DMS53 (cell line): ENCODE results near the gene FGD3.

Experiments
- DNase-seq: peaks from one replicate; lab custom pipeline; 2025; lab: John Stamatoyannopoulos, UW

Gene FGD3

DNA sequence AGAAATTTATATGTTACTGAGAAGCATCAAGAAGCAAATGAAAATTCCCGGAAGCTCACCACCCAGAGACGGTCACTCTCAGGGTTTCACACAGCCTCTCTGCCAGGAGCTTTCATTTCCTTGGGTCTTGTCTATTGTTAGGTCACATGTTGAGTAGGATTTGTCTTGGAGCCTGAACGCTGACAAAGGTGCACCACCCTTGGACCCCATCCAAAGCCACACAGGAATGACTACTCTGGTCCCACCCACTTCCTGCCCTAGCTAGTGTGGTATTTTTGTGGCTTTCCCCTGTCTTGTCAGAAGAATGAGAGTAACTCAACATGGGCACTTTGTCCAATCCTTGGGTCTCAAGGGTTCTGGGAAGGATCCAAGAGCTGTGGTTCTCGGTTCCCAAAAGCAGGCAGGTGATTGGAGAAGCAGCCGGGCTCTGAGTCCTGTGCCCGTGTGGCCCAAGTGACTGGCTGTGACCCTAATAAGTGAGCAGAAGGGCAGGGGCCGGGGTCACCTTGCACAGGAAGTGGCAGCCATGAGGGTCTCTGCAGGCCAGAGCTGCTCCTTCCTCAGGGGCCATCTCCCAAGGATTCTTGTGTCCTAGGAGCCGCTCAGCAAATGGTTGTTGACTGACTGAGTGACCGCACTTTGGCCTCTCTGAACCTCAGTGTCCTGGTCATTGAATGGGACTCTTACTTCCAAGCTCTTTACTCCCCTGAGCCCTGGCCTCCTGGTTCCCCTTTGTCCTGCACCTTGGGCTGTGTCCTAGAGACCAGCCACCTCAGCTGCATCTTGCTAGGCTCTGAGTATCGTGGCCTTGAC is 6.9 kb downstream of the FGD3 start:
- no peak for DNase-seq

DNA sequence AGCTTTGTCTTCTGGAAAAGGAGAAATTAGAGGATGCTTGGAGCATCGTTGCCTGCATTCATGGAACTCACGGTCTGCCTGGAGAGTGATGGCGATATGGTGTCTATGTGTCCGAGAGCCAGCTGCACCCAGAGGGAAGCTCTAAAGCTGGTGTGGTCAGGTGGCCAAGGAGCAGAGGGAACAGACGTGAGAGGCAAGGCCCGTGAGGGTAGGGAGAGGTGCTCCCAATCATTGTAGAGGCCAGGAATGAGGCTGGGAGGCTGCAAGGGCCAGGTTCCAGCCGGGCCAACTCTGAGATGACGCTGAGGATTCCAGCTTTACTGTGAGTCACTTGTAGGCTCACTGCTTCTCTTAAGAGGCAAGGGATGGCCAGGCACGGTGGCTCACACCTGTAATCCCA is 7.6 kb downstream of the FGD3 start:
- no peak for DNase-seq

DNA sequence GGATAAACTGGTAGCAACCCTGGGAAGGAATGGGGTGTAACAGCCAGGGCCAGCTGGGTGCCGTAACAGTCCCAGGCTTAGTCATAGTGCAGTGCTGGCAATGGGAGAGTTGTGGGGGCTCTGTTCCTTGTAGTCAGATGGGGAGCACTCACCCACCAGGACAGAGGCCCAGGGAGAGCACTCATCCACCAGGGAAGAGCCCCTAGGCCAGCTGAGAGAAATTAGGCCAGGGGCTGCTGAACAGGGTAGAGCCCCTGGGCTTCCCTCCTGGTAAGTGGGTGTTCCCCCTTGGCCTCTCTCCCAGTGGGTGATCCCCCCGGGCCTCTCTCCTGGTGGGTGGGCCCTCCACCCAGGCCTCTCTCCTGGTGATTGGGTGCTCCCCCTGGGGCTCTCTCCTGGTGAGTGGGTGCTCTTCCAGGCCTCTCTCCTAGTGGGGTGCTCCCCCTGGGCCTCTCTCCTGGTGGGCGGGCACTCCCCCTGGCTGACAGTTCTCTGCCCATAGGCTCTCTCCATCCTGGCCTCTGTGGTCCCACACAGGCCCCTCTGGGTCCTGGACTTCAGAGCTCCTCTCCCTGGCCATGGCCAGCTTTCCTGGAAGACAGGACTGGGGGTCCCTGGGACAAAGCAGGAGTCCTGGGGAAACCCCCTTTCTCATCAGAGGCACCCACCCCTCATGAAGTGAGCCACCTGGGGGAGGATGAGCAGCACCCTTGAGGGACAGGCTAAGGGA is 13.4 kb downstream of the FGD3 start:
- DNase-seq, result no peak

DNA sequence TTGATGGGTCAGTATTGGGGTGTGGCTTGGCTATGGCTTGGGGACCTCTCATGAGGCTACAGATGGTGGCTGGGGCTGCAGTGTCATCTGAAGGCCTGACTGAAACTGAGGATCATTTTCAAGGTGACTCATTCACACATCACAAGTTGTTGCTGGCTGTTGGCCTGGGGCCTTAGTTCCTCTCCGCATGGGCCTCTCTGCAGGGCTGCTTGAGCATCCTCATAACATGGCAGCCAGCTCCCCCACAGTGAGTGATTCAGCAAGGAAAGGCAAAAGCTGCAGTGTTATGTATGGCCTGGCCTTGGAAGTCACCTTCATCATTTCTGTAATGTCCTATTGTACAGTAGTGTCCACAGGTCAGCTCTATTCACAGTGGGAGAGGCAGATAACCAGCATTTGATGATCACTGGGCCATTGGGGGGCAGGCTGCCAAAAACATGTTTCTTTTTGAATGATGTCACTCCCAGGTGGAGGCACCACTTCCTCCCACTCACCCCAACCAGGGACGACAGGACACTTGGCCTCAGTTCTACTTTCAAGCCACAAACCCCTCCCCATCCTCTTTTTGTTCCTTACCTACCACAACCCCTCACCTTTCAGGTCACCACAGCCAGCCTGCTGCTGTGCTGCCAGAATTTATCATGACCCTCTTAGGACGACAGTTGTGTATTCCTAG is 14.4 kb downstream of the FGD3 start:
- no peak for DNase-seq

DNA sequence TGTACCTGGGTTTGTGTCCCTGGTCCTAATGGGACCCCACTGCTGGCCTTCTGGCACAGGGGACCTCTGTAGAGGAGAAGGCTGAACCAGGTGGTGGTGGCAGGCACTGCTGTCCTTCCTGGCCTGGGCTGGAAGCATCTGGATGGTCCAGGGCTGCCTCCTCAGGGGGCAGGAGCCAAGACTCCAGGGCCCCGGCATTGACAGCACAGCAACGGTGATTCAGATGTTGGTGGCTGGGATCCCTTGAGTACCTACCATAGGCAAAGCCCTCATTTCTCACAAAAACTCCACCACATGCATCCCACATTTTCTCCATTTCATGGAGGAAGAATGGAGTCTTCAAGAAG is 15.0 kb downstream of the FGD3 start:
- DNase-seq, result no peak

DNA sequence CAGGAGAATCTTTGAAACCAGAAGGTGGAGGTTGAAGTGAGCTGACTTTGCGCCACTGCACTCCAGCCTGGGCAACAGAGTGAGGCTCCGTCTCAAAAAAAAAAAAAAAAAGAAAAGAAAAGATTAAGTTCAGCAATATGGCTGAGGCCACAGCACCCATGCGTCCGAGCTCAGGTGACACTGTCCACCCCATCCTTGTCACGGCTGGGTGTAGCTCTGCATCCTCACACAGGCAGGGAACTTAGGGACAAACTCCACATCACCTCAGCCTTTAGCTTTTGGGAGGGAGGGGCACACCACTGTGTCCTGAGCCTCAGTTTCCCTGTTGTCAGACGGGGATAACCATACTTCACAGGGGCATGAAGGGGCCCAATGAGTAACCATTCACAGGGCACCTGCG is 15.5 kb downstream of the FGD3 start:
- no peak for DNase-seq

DNA sequence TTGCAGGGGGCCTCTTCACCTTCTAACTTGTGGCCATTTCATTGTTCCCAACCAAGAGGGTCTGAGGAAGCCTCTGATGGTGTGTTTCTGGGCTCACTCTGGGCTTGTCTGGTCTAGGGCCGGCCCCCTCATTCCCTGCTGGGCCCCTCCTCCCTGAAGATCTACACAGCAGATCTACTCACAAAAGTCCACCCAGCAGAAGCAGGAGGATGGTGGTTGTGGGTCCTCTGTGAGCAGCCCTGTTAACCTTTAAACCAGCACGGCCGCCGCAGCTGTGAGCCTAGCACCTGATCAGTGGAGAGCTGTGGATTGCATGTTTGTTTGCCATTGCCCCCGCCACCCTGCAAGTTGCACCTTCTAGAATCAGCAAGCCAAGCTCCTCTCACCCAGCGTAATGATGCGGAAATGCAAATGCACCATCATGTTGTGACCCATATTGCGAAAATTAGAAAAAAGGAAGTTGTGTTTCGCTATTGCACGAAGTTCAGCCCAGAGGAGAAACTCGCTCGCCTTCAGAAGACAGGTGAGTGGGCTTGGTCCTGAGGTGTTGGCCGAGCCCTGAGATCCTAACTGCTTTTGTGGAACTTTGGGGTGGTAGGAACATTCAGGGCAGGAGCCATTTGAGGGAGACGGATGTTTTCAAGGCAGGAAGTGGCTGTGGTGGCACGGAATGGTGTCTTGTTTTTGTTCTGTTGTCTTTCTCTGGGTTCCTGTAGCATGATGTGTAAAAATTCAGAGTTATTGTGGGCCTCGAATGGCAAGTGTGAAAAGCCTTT is 16.7 kb downstream of the FGD3 start:
- DNase-seq, result no peak

DNA sequence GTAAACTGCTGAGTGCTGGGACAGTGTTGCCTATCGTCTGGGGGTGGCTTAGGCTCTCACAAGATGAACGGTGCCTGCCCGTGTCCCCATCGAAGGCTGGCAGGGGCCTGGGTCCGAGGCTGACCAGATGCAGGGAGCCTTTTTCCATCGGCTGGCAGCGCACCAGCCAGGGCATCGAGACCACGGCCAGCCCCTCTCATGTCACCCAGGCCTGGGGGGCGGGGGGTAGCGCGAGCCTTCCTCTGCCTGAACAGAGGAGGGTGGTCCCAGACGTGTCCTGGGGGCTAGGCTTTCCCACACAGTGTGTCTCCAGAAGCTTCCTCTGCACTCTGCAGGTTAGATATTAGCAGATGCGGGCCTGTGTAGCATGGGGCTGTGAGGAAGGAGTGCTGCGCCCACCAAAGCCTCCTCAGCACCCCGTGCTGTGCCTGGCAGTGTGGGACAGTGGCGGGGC is 17.3 kb downstream of the FGD3 start:
- DNase-seq, result no peak

DNA sequence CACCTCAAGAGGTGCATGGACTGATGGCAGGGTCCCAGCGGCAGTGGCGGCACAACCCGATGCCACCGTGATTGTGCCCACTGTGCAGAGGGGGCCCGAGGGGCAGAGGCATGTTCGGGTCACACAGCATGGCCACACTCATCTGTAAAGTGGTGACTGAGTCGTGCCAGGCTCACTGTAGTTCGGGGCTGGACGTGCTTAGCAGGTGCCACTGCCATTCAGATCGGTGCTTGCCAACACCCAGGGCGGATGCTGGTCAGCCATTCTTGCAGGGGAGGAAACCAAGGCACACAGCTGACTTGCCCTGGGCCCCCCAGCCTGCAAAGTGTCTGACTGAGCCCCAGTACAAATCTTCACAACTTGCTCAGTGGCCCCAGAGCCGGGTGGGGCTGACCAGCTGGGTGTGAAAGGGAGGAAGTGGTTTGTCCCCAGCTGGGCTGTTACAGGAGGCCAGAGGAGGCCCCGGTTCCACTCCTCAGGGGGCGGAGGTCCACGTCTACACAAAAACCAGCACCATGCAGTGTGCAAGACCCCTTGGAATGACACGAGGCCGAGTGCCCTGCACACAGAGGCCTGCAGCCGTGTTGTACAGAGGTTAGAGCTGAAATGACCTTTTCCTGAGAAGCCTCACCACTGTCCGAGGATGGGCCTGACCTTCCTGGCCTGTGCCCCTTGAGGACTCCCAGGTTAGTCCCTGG is 17.9 kb downstream of the FGD3 start:
- DNase-seq, result no peak

DNA sequence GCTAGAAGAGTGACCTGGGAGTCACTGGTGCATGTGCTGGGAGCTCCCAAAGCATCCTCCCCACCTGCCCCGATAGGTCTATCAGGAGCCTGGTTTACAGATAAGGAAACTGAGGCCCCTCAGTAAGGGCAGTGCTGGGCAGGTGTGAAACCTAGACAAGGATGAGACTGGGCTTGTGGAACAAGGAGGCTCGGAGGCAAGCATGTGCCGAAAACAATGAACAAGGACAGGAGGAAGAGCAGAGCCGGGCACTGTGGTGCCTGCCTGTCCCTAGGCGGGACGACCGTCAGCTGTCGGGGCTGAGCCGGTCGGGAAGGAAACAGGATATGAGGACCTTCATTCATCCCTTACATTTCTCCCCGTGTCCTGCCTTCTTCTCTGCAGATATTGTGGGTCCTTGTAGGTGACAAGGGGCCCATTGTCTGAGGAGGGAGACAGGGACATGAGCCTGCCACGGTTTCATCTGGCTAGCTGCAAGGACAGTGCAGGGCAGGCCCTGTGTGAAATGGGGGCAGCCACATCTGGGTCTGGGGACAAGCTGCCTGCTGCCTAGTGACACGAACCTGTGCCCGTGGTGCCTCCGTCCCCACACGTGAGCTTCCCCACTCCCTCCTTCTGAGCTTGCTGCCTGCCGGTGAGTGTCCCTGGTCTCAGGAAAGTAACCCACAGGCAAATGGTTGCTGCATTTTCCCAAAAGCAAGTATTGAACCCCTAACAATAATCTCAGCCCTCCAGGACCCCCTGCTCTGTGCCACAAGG is 18.6 kb downstream of the FGD3 start:
- DNase-seq, result no peak

DNA sequence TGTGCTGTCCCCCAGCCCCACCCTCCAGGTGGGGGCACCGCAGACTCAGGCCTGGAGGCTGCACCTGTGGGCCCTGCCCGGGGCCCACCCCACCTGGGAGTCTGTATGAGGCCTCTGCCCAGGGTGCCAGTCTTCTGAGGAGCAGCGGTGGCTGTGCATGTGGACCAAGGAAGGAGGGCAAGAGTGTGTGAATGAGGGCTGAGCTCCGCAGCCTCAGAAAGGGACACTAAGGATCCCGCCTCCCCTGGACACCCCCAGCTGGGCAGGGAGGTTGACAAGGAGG is 19.1 kb downstream of the FGD3 start:
- DNase-seq, result no peak

DNA sequence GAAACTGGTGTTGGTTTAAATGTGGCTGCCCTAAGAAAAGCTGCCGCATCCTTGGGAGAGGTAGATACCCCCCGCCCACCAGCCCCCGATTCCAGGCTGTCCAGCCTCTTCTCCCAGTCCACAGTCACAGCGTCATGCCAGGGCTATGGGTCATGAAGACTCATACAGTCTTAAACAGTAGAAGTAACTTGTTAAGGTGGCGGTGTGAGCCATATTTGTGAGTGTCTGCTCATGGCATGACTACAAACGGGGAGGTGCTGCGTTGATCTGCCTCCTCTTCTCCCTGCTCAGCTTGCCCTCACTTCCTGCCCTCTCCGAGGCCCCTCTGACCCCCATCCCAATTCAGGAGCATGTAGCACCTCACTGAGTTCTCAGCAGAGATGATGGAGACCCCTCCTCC is 20.8 kb downstream of the FGD3 start:
- DNase-seq, result no peak

DNA sequence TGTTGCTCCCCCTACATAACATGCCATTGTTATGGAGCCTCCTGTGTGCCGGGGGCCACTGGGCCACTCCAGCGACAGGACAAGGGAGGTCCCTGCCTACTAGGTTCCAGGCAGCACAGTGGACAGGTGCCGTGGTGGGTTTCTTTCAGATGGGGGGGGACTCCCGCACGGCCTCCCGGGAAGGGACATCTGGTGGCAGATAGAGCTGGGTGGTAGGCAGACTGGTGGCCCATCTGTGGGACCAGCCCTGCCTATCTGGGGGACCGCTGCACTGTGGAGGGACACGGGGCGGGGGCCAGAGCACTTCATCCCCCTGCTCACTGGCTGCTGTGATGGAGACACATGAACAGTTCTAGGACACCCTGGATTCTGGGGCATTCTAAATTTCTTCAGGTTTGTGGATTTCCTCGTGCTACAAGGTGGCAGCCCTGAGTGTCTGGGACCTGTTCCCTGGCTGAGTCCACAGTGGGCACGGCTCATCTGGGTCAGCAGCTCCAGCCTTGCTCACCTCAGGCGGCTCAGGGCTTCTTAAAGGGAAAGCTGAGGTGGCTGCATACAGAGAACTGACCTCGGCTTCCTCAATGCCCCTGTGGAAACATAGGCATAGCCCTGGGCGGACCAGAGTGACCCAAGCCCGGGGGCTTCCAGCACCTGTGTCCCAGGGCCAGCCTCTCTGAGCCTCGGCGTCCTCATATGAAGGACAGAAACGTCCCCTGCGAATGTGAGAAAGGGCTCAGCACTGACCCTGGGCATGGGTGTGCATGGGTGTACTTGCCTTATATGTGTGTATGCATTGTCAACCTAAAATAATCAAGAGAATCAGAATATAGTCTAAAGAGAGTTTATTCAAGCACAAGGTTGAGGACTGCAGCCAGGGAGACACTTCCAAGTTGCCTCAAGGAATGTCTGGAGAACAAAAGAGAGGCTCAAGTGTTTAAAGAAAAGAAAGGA is 22.5 kb downstream of the FGD3 start:
- DNase-seq, result no peak

DNA sequence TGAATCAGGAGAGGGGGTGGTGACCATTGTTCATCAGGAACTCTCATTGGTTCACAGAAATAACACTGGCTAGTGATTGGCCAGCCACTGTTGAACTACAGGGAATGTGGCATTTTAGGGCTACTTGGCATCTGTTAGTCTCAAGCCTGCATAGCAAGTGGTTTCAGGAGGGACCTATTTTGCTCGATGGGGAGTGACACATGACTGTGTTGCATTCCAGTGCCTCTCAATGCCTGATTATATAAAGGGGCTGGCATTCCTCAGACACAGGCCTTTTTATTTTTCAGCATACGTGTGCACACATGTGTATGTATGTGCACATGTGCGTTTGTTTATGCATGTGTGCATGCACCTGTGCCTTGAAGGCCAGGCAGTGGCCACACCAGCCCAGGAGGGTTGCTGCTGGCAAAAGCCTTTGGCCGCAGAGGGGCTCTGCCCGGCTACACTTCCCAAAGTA is 23.2 kb downstream of the FGD3 start:
- DNase-seq, result no peak

DNA sequence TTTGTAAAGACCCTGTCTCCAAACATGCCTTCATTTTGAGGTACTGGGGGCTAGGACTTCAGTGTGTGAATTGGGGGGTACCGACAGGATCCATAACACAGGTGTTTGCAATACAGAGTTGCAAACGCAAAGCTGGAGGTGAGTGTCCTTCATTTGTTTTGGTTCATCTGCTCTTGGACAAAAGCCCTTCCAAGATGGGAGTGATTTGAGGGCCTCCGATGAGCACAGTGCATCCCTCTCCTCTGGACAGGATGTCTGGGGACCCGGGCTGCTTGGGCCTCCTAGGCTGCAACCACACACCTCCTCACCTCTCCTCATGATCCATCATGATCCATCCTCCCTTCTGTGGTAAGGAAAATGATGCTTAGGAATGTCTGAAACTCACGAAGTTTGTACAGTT is 23.8 kb downstream of the FGD3 start:
- DNase-seq, result no peak

DNA sequence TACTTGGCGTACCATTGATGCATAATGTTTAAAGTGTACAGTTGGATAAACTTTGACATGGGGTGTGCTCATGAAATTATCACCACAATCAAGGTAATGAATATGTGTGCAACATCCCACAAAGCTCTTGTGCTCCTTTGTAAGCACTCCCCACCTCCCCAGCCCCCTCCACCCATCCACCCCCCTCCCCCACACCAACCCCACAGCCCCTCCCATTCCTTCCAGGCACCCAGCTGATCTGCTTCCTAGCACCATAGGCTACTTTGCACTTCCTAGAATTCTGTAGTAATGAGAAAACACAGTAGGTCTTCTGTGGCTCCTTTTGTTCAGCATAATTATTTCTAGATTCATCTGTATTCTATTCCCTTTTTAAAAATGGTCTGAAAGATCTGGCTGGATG is 24.5 kb downstream of the FGD3 start:
- DNase-seq, result no peak

DNA sequence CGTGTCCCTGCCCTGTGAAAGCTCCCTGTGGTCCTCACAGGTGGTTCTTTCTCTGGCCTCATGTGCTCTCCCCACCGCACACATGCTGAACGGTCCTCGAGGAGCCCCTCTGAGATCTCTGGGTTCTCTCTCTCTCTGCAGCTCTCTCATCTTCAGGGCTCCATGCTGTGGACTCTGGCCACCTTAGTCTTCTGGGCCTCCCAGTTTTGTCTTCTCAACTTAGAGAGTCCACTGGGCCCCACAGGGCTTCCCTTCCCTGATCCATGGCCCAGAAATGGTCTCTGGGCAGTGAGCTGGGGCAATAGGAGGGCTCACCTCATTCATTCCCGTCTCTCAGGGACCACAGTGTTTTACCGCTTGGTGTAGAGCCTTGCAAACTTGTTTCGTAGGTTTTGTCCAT is 26.4 kb downstream of the FGD3 start:
- no peak for DNase-seq

DNA sequence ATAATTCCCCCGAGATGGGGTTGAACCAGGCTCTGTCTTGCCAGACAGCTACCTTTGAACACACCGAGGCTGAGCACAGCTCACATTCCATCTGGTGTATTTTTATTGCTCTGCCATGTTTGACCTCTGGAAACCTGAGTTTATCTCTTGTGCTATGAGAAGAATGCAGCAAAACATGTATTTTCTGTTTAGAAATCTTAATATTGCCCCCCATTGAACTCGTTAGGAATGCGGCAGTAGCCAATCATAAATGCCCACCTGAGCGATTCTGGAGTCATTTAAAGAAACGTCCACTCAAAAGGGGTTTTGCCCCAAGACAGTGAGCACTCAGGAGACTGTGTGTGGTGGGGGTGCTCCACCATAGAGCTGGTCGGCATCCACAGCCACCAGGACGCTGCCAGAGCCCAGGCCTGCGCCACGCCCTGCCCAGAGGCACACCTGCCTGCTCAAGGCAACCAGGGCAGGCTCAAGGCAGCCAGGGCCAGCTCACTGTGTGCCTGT is 26.9 kb downstream of the FGD3 start:
- DNase-seq, result no peak
